ENCODE data around the gene KSR1. TPM values are rescaled to one million over a fixed set of nuclear protein-coding genes. Genes with fewer than 3 reads are reported as not detected.

KSR1 gene
- total and polyA plus RNA-seq, 2 experiments from 2014 or later = 7.8 to 53.2 TPM

- no peak for TF ChIP-seq ZNF462 (CRISPR knock-in tag; IDR thresholded peaks at IDR 0.05)
- no peak for TF ChIP-seq EZH2 (IDR thresholded peaks at IDR 0.05; ENCODE audit: low read depth, unreplicated experiment)
- no peak for TF ChIP-seq POLR2AphosphoS5 (IDR thresholded peaks at IDR 0.05; ENCODE audit: low read depth)
Observed at GRCh38 chr17:27597188-27597580, 140.9 kb downstream of the KSR1 start (continued).

GRCh38 chr17:27597783-27598320 lies 141.6 kb downstream of the KSR1 start:
- peaks cover 8% of the 10 kb centered on the region for H3K4me1 Mint-ChIP-seq
- Histone ChIP-seq H3K4me3 (no peak overlapping the region), H3K4me2 (no peak overlapping the region), H3K36me3 (ENCODE audit: insufficient read depth) (no peaks in the 10 kb centered on the region; the same call in 1 of the 2 replicates), H3K9me2 (ENCODE audit: insufficient read depth) (no peaks in the 10 kb centered on the region), H3K27ac (ENCODE audit: low read depth) (no peak overlapping the region), H3K27me3 (ENCODE audit: insufficient read depth) (no peaks in the 10 kb centered on the region), H3K79me2 (replicated peaks; ENCODE audit: insufficient read depth) (no peaks in the 10 kb centered on the region), H4K20me1 (replicated peaks; ENCODE audit: insufficient read depth) (no peaks in the 10 kb centered on the region), H3F3A (replicated peaks; ENCODE audit: low read depth) (no peaks in the 10 kb centered on the region), H2AFZ (no peak overlapping the region), H3K4me1 (ENCODE audit: insufficient read depth) (0 out of 2 replicates have a peak, but pooled peaks cover 2% of the 10 kb centered on the region)
- DNase-seq (ENCODE audit: low spot score) (no peak), ATAC-seq (no peak)
- TF ChIP-seq ETS1 (IDR thresholded peaks at IDR 0.05) (no peak), STAT1 (IDR thresholded peaks at IDR 0.05; ENCODE audit: unreplicated experiment) (no peak), CREB1 (CRISPR knock-in tag; IDR thresholded peaks at IDR 0.05; ENCODE audit: low read depth) (no peak), CTCF (conservative IDR thresholded peaks at IDR 0.05; ENCODE audit: low read depth in 2 of 2) (no peak), EZH2phosphoT487 (IDR thresholded peaks at IDR 0.05; ENCODE audit: unreplicated experiment) (no peak), NANOG (IDR thresholded peaks at IDR 0.05; ENCODE audit: borderline replicate concordance) (no peak), POLR2AphosphoS5 (IDR thresholded peaks at IDR 0.05; ENCODE audit: low read depth) (no peak), REST (IDR thresholded peaks at IDR 0.05; ENCODE audit: unreplicated experiment) (no peak)
- peaks cover 8% of the 10 kb centered on the region for H3K27me3 Mint-ChIP-seq (ENCODE audit: insufficient read depth, low read depth, poor library complexity)
- no peaks in the 10 kb centered on the region; the same call in 2 of the 3 replicates for H3K9me3 Mint-ChIP-seq
- H3K36me3 Mint-ChIP-seq (ENCODE audit: low read depth) = peaks cover 22% of the 10 kb centered on the region
- no peak overlapping the region for H3K4me3 Mint-ChIP-seq
- no peak overlapping the region for H3K27ac Mint-ChIP-seq
